Heart right ventricle (tissue), 16 donors: ENCODE data around the gene ADGRG6. TPM values are rescaled to one million over a fixed set of nuclear protein-coding genes. Genes with fewer than 3 reads are reported as not detected.
"Not testable (repeated sequence)": the region's sequence is repeated elsewhere in the genome, so short reads cannot be mapped to it uniquely, and the experiment has no call there.

Experiments used
- ATAC-seq, 8 donors: fragments of 200-7000 bp; cut with Tn5 transposase; one replicate each; pipeline ENCODE4 v1.9.1; 2020; ENCODE audit warnings: mild to moderate bottlenecking in 8 of 8, moderate library complexity in 8 of 8, moderate number of reproducible peaks in 1 of 8
- DNase-seq, 2 donors: peaks; one replicate each; pipeline ENCODE4 v3.0.0-alpha.2; 2020
- H3K27ac ChIP-seq, 10 donors: fragments of 200-600 bp; sonication (generic) in 2 of 10; one replicate each; pipeline versions ENCODE4 v1.5.0 to v1.8.0; 2020 to 2022; ENCODE audit warnings: mild to moderate bottlenecking in 3 of 10
- H3K27me3 ChIP-seq, 7 donors: fragments of 200-600 bp; one replicate each; pipeline ENCODE4 v1.8.0; 2021 to 2022; ENCODE audit warnings: mild to moderate bottlenecking in 2 of 7
- H3K36me3 ChIP-seq, 9 donors: fragments of 200-600 bp; sonication (generic) in 1 of 9; one replicate each; pipeline versions ENCODE4 v1.5.0 to v1.8.0; 2020 to 2022; ENCODE audit warnings: mild to moderate bottlenecking in 2 of 9
- H3K4me1 ChIP-seq, 9 donors: fragments of 200-600 bp; sonication (generic) in 1 of 9; one replicate each; pipeline versions ENCODE4 v1.5.0 to v1.8.0; 2020 to 2022; ENCODE audit warnings: mild to moderate bottlenecking in 4 of 9
- H3K4me3 ChIP-seq, 10 donors: fragments of 200-600 bp; sonication (generic) in 2 of 10; one replicate each; pipeline versions ENCODE4 v1.5.0 to v1.8.0; 2020 to 2022; ENCODE audit warnings: mild to moderate bottlenecking in 7 of 10, moderate library complexity in 2 of 10
- H3K9me3 ChIP-seq, 11 donors: fragments of 200-600 bp in 10 of 11; sonication (generic) in 2 of 11; one replicate each; pipeline versions ENCODE4 v1.5.0 to v1.8.0; 2013 to 2022; ENCODE audit warnings: mild to moderate bottlenecking in 2 of 11, control low read depth in 1 of 11, moderate library complexity in 1 of 11
- CTCF ChIP-seq, 9 donors: fragments of 200-600 bp; sonication (generic) in 2 of 9; IDR thresholded peaks; one replicate each; pipeline versions ENCODE4 v1.5.0 to v1.8.0; 2021 to 2022; ENCODE audit warnings: antibody characterized with exemption in 9 of 9, mild to moderate bottlenecking in 5 of 9, moderate library complexity in 1 of 9
- WGBS, 2 donors: extraction: QIAGEN DNeasy Blood & Tissue Kit; methylation state at CpG; one replicate each; pipeline ENCODE4 v1.1.7; 2013; ENCODE audit warnings: inconsistent platforms in 1 of 2; 5-methylcytosine and 5-hydroxymethylcytosine counted together
- intact Hi-C, 10 donors: fragments of 100-400 bp; cut with DNase I; formaldehyde crosslinking; loops; one replicate each; pipeline versions ENCODE4 v1.11.1 to v1.14.2; 2022
- polyA plus RNA-seq, 2 donors: library from polyadenylated mRNA; stranded (reverse); fragments of 200-250 nt; gene quantifications; one replicate each; pipeline ENCODE4 v1.2.3, GENCODE V29; 2013
- total RNA-seq, 10 donors: library from RNA; stranded (reverse); fragmentation: NEBNext Ultra II Directional in 3 of 10; extraction: Animal tissue kit (Norgen Biotek cat#: 25700) in 3 of 10; gene quantifications; one replicate each; pipeline versions ENCODE4 v1.2.1 to v1.2.4, GENCODE V29; 2021 to 2023
- donor health status: Arrhythmogenic right ventricular cardiomyopathy.
- donor health status: ischemic (EF 13 %, LVEDD 7.1; RV severe dilation, severe dysfunction).
- donor health status: healthy with polysubstance abuse.
- donor health status: DM: no; HTN: yes; CAD: no.
- donor health status: DM: no; HTN: no; CAD: no.
- donor health status: ischemic (EF 25% LVEDD 6.9; RV normal size, moderate dysfunction).
- donor health status: ischemic (EF 25% LVEDD 5.7; RV mildly dilated, moderate dysfunction).
- donor health status: healthy.
- donor health status: DM: yes; HTN: yes; CAD: no.
- donor health status: Ischemic cardiomyopathy.
- donor health status: ischemic (EF 35%, LVEDD 5.7; RV mildly dilated, moderate dysfunction).
- donor health status: nonischemic (EF 11% LVEDD 7.7; RV severe dilation, severe dysfunction).
- donor health status: DM: yes; HTN: yes; CAD: no.
- donor health status: PGD.
- donor health status: ischemic (EF 29% LVEDD 5.4; RV normal size, mild dysfunction).
- donor health status: nonischemic (EF 23%, LVEDD 6.1; RV moderate dilation, normal function).

The ADGRG6 gene
- total and polyA plus RNA-seq, 12 donors = 0.93 to 5.9 (median 3.1) TPM

- 82 to 95% methylated on average over 1 of the region's 1 CpG for WGBS, 2 donors
- TF ChIP-seq CTCF (IDR thresholded peaks at IDR 0.05) = no peak
- H3K4me1 ChIP-seq = no peaks in the 10 kb centered on the region
- peaks cover 0 to 3% (median 0%) of the 10 kb centered on the region in 11 donors for H3K9me3 ChIP-seq
- H3K36me3 ChIP-seq = no peaks in the 10 kb centered on the region
- H3K27me3 ChIP-seq = peaks cover 0 to 4% (median 0%) of the 10 kb centered on the region in 7 donors
- no peak for ATAC-seq
- no peak for DNase-seq
- H3K4me3 ChIP-seq = no peak overlapping the region
- intact Hi-C loops = no loop called here
- no peak overlapping the region for H3K27ac ChIP-seq
Measured at GRCh38 chr6:142343938-142344337, 42.1 kb downstream of the ADGRG6 start.

GRCh38 chr6:142345261-142345660 is 43.5 kb downstream of the ADGRG6 start:
- TF ChIP-seq CTCF (IDR thresholded peaks at IDR 0.05) = no peak
- no peak overlapping the region for H3K27ac ChIP-seq
- H3K4me3 ChIP-seq = no peak overlapping the region
- no peak for DNase-seq
- peaks cover 0 to 4% (median 0%) of the 10 kb centered on the region in 7 donors for H3K27me3 ChIP-seq
- no peak for ATAC-seq
- no peaks in the 10 kb centered on the region for H3K4me1 ChIP-seq
- intact Hi-C loops = no loop called here
- H3K9me3 ChIP-seq = peaks cover 0 to 3% (median 0%) of the 10 kb centered on the region in 11 donors
- no peaks in the 10 kb centered on the region for H3K36me3 ChIP-seq
- WGBS, 2 donors = 88 to 95% methylated on average over 1 of the region's 1 CpG

GRCh38 chr6:142346166-142346565 is 44.4 kb downstream of the ADGRG6 start:
- intact Hi-C loops, H3K4me3 ChIP-seq: not testable (repeated sequence)
- 71 to 83% methylated on average over 3 of the region's 3 CpGs for WGBS, 2 donors

GRCh38 chr6:142349215-142349823 is 47.5 kb downstream of the ADGRG6 start:
- DNase-seq (no peak), ATAC-seq (no peak)
- peaks cover 0 to 8% (median 0%) of the 10 kb centered on the region in 11 donors for H3K9me3 ChIP-seq
- no peak for TF ChIP-seq CTCF (IDR thresholded peaks at IDR 0.05)
- no peaks in the 10 kb centered on the region for H3K27me3 ChIP-seq
- no peak overlapping the region for H3K27ac ChIP-seq
- H3K4me3 ChIP-seq = no peak overlapping the region
- H3K4me1 ChIP-seq = no peaks in the 10 kb centered on the region
- intact Hi-C loops = no loop called here
- 80 to 85% methylated on average over 3 of the region's 3 CpGs for WGBS, 2 donors
- H3K36me3 ChIP-seq = no peaks in the 10 kb centered on the region

More at GRCh38 chr6:142346166-142346565, 44.4 kb downstream of the ADGRG6 start:
- not testable (repeated sequence) for H3K27me3 ChIP-seq, H3K36me3 ChIP-seq, ATAC-seq, H3K4me1 ChIP-seq, DNase-seq, H3K27ac ChIP-seq, H3K9me3 ChIP-seq

GRCh38 chr6:142350309-142350708 is 48.5 kb downstream of the ADGRG6 start:
- H3K9me3 ChIP-seq = peaks cover 0 to 8% (median 0%) of the 10 kb centered on the region in 11 donors
- WGBS, 2 donors = 99 to 100% methylated on average over 1 of the region's 1 CpG
- H3K27me3 ChIP-seq = peaks cover 0 to 1% (median 0%) of the 10 kb centered on the region in 7 donors
- no peaks in the 10 kb centered on the region for H3K36me3 ChIP-seq
- H3K4me3 ChIP-seq = no peak overlapping the region
- TF ChIP-seq CTCF (IDR thresholded peaks at IDR 0.05) = no peak
- intact Hi-C loops = no loop called here
- H3K27ac ChIP-seq = no peak overlapping the region
- no peak for ATAC-seq
- H3K4me1 ChIP-seq = no peaks in the 10 kb centered on the region
- DNase-seq = no peak
